ENCODE results near the gene ADAMTS2.
"Not testable (repeated sequence)": the region's sequence is repeated elsewhere in the genome, so short reads cannot be mapped to it uniquely, and the experiment has no call there.

ADAMTS2 gene

GRCh38 chr5:179325296-179326031, 19.8 kb downstream of the ADAMTS2 start:
- DNase-seq = no peak

GRCh38 chr5:179324760-179325295, 20.4 kb downstream of the ADAMTS2 start:
- DNase-seq = no peak

GRCh38 chr5:179324316-179324715, 20.9 kb downstream of the ADAMTS2 start:
- not testable (repeated sequence) for DNase-seq

GRCh38 chr5:179323026-179323870, 22.0 kb downstream of the ADAMTS2 start:
- no peak for DNase-seq

GRCh38 chr5:179322071-179323025, 22.9 kb downstream of the ADAMTS2 start:
- no peak for DNase-seq

- no peak for DNase-seq
Observed at GRCh38 chr5:179321206-179321987, 23.9 kb downstream of the ADAMTS2 start.

- no peak for DNase-seq
Observed at GRCh38 chr5:179319741-179320281, 25.4 kb downstream of the ADAMTS2 start.

GRCh38 chr5:179319123-179319522, 26.1 kb downstream of the ADAMTS2 start:
- DNase-seq = no peak

- DNase-seq = no peak
Observed at GRCh38 chr5:179318221-179318955, 26.9 kb downstream of the ADAMTS2 start.

GRCh38 chr5:179317411-179318220, 27.6 kb downstream of the ADAMTS2 start:
- DNase-seq = no peak

GRCh38 chr5:179316982-179317381, 28.3 kb downstream of the ADAMTS2 start:
- DNase-seq = no peak

- DNase-seq = no peak
Observed at GRCh38 chr5:179316111-179316551, 29.1 kb downstream of the ADAMTS2 start.

- DNase-seq = no peak
Observed at GRCh38 chr5:179315356-179315890, 29.8 kb downstream of the ADAMTS2 start.

GRCh38 chr5:179314606-179315355, 30.5 kb downstream of the ADAMTS2 start:
- no peak for DNase-seq

GRCh38 chr5:179313849-179314521, 31.3 kb downstream of the ADAMTS2 start:
- DNase-seq = no peak

GRCh38 chr5:179312557-179313235, 32.6 kb downstream of the ADAMTS2 start:
- no peak for DNase-seq

- DNase-seq = no peak
Observed at GRCh38 chr5:179311581-179311980, 33.7 kb downstream of the ADAMTS2 start.

GRCh38 chr5:179311091-179311470, 34.2 kb downstream of the ADAMTS2 start:
- no peak for DNase-seq
